ENCODE data around the gene ETNK2.
A peak's percentile ranks its signal among the peaks of the same experiment; 100 is the strongest.

The ETNK2 gene

DNA sequence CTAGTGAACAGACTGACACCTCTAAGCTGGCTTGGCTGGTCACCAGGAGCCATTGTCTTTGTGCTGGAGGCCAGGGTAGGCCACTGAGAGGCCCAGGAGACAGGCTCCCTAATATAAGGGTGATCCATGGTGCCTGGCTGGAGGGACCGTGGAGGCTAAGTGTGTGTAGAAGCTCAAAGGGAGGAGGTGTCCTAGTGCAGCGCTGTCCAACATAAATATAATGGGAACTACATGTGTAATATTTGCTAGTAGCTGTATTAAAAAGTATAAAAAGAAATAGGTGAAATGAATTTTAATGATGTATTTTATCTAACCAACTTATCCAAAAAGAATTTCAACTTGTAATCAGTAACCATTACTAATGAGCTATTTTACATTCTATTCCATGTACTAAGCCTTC, 44.0 kb downstream of the ETNK2 start:
- Mint-ChIP-seq H3K9me3 (no peaks in the 10 kb centered on the region), H3K4me1 (peaks cover 64% of the 10 kb centered on the region)

DNA sequence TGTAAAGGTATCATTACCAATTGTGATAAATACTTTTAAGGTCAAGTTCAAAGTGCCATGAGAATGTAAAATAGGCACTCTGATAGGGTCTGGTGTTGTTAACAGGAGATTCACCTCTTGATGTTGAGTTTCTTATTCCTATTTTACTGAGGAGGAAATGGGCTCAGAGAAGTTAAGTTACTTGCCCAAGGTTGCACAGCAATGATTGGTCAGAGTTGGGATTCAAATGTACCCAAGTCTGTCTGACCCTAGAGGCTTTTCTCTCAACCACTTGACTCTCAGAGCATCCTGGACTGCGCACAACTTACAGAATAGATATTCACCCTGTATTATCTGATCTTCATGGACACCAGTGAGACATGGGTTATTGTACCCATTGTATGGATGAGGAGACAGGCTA, 45.0 kb downstream of the ETNK2 start:
- Mint-ChIP-seq H3K4me3 (no peak overlapping the region), H3K27me3 (ENCODE audit: low read depth, poor library complexity) (no peaks in the 10 kb centered on the region), H3K4me1 (peaks cover 68% of the 10 kb centered on the region), H3K27ac (no peak overlapping the region), H3K36me3 (ENCODE audit: low read depth) (no peaks in the 10 kb centered on the region), H3K9me3 (no peaks in the 10 kb centered on the region)
- DNase-seq: no peak
- TF ChIP-seq, protein P1, sequence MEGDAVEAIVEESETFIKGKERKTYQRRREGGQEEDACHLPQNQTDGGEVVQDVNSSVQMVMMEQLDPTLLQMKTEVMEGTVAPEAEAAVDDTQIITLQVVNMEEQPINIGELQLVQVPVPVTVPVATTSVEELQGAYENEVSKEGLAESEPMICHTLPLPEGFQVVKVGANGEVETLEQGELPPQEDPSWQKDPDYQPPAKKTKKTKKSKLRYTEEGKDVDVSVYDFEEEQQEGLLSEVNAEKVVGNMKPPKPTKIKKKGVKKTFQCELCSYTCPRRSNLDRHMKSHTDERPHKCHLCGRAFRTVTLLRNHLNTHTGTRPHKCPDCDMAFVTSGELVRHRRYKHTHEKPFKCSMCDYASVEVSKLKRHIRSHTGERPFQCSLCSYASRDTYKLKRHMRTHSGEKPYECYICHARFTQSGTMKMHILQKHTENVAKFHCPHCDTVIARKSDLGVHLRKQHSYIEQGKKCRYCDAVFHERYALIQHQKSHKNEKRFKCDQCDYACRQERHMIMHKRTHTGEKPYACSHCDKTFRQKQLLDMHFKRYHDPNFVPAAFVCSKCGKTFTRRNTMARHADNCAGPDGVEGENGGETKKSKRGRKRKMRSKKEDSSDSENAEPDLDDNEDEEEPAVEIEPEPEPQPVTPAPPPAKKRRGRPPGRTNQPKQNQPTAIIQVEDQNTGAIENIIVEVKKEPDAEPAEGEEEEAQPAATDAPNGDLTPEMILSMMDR (IDR thresholded peaks at IDR 0.05): no peak

More for the DNA sequence above, 44.0 kb downstream of the ETNK2 start:
- no peak overlapping the region for H3K27ac Mint-ChIP-seq
- peak overlapping the region; percentile 42 for H3K4me3 Mint-ChIP-seq
- H3K27me3 Mint-ChIP-seq (ENCODE audit: low read depth, poor library complexity): no peaks in the 10 kb centered on the region
- TF ChIP-seq, protein P1 (IDR thresholded peaks at IDR 0.05): no peak
- peaks cover 4% of the 10 kb centered on the region for H3K36me3 Mint-ChIP-seq (ENCODE audit: low read depth)
- no peak for DNase-seq

DNA sequence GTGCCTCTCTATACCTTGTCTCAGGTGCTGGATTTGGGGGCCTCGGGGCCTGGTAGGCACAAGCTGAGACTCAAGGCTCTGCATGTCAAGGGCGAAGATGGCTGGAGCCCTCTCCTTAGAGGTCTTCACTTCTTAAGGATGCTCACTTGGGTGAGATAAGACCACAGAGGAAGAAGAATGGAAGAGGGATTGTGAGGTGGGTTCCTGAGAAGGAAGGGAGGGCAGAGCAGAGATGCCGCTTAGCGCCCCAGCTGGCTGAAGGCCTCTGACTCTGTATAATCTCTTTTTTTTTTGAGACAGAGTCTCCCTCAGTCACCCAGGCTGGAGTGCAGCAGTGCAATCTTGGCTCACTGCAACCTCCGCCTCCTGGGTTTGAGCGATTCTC, 46.7 kb downstream of the ETNK2 start:
- Mint-ChIP-seq H3K9me3 (no peaks in the 10 kb centered on the region), H3K27me3 (ENCODE audit: low read depth, poor library complexity) (no peaks in the 10 kb centered on the region), H3K4me3 (no peak overlapping the region), H3K4me1 (peaks cover 77% of the 10 kb centered on the region), H3K27ac (peak overlapping the region; percentile 85), H3K36me3 (ENCODE audit: low read depth) (no peaks in the 10 kb centered on the region)
- no peak for DNase-seq
- TF ChIP-seq, protein P1 (IDR thresholded peaks at IDR 0.05): no peak

DNA sequence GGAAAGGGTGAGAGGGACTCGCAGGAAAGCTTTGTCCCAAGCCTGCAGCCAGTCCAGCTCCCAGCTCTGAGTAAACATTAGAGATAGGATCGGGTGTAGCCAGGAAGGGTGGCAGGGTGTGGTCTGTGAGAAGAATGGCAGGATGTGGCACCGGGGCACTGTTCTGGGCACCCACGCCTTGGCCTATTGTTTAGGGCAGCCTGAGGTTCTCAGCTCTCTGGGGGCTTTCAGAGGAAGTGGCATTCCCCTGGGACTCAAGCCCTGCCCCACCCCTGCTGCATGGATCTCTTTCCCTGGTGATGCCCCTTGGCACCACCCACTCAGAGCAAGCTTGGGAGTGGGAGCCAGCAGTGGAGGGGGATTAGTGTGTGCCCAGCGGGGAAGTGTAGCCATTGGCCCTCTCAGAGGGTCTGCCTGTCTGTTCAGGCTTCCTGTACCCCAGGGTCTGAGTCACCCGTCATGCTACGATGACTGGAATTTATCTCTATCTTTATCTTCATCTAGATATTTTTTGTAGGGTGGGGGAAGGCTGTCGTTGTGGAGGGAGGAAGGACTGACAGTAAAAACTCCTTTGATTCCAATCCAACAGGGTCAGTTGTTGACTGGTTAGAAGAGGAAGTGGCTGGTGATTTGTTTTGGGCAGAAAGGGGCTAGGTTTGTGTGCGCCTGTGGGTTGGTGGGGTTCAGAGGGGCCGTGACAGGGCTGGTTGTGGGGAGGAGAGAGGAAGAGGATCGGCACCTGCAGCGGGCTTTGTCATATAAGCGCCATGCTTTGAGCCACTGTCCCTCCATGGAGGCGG, 47.3 kb downstream of the ETNK2 start:
- Mint-ChIP-seq H3K27ac (peak overlapping the region; percentile 85), H3K27me3 (ENCODE audit: low read depth, poor library complexity) (no peaks in the 10 kb centered on the region), H3K36me3 (ENCODE audit: low read depth) (no peaks in the 10 kb centered on the region), H3K4me3 (no peak overlapping the region), H3K4me1 (peaks cover 78% of the 10 kb centered on the region), H3K9me3 (no peaks in the 10 kb centered on the region)
- no peak for DNase-seq
- TF ChIP-seq, protein P1 (IDR thresholded peaks at IDR 0.05): no peak

DNA sequence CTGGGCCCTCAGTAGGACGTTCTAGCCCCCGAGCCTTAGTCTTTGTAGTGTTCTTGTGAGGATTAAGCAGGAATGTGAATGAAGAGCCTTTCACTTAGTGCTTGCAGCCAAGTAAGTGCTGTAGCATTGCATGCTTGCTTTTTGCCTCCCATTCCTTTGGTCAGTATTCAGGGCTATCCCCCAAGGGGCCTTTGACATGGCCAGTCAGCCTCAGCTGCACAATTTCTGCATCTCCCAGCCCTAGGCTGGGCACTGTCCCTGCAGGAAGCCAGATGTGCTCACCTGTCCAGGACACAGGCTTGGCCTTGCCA, 48.5 kb downstream of the ETNK2 start:
- Mint-ChIP-seq H3K27me3 (ENCODE audit: low read depth, poor library complexity) (no peaks in the 10 kb centered on the region), H3K4me1 (peaks cover 77% of the 10 kb centered on the region), H3K4me3 (no peak overlapping the region), H3K9me3 (no peaks in the 10 kb centered on the region), H3K36me3 (ENCODE audit: low read depth) (no peaks in the 10 kb centered on the region), H3K27ac (peak overlapping the region; percentile 95)
- DNase-seq: no peak
- TF ChIP-seq, protein P1 (IDR thresholded peaks at IDR 0.05): no peak

All from nephron progenitor cell (in vitro differentiated cells).